NCI-H2107 treated with DMSO at 0.1 percent for 48 hours (cell line): Measurements from ENCODE around the gene BZW1.

Source experiments
- DNase-seq: peaks from one replicate; lab custom pipeline; 2025; ENCODE audit not compliant: unreplicated experiment; lab: John Stamatoyannopoulos, UW

The BZW1 gene

DNA sequence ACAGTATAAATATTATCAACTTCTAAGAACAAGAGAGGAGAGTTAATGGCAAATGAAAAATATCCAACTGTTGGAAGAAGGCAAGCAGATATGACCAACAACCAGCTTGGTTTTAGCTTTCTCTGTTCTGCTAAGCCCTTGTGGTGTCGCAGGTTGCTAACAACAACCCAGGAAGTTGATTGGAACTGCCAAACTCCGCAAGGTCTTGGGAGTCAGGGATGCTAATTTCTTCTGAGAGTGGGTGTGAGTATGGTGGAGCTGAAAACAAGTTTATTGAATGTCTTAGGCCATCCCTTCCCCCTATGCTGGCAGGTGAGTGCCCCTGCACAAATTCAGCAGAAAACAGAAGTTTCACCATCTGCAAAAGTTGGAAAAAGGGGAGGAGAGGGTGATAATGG, 17.5 kb downstream of the BZW1 start:
- DNase-seq = no peak

DNA sequence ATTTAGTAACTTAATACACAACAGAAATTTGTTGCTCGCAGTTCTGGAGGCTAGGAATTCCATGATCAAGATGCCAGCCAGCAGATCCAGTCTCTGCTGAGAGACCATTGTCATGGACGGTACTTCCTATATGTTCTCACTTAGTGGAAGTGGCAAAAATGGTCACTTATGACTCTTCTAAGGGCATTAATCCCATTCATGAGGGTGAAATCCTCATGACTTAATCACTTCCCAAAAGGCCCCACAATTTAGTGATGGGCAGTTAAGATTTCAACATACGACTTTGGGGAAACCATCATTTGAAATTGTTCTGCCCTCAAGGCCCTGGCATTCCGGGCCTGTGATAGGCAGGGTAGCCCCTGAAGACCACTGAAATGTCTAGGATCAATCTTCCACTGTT, 23.0 kb downstream of the BZW1 start:
- no peak for DNase-seq

- DNase-seq = no peak
Observed at GRCh38 chr2:200839513-200839912, 27.8 kb downstream of the BZW1 start.

GRCh38 chr2:200843993-200844948, 32.6 kb downstream of the BZW1 start:
- no peak for DNase-seq

DNA sequence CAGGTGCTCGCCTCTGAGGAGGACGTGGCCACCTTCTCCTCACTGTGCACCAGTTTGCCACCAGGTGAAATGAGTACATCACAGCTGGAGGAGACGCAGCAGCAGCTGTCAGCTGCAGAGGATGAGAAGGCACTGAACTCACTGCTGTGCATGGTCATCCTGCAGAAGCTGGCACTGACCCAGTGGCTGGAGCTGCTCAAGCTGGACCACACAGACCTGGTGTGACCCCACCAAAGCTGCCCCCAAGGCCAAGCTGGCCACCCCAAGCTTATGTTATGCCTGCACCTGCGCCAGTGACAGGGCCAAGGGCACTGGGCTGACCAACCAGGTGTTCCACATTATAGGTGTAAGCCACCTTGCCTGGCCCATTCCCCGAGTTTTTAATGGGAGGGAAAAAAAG, 33.5 kb downstream of the BZW1 start:
- DNase-seq = no peak

- no peak for DNase-seq
Observed at GRCh38 chr2:200845669-200846325, 34.1 kb downstream of the BZW1 start.

GRCh38 chr2:200847269-200847668, 35.6 kb downstream of the BZW1 start:
- DNase-seq = no peak

DNA sequence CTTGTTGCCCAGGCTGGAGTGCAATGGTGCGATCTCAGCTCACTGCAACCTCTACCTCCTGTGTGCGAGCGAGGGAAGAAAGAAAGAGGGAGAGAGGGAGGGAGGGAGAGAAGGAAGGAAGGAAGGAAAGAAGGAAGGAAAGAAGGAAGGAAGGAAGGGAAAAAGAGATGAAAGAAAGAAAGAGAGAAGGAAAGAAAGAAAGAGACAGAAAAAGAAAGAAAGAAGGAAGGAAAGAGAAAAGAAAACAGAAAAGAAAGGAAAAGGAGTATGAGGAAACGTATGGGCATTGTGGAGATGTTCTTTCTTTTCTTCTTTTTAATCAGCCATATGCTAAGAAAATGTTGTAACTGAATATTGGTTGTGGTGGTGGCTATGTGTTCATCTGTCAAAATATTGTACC, 36.2 kb downstream of the BZW1 start:
- no peak for DNase-seq

DNA sequence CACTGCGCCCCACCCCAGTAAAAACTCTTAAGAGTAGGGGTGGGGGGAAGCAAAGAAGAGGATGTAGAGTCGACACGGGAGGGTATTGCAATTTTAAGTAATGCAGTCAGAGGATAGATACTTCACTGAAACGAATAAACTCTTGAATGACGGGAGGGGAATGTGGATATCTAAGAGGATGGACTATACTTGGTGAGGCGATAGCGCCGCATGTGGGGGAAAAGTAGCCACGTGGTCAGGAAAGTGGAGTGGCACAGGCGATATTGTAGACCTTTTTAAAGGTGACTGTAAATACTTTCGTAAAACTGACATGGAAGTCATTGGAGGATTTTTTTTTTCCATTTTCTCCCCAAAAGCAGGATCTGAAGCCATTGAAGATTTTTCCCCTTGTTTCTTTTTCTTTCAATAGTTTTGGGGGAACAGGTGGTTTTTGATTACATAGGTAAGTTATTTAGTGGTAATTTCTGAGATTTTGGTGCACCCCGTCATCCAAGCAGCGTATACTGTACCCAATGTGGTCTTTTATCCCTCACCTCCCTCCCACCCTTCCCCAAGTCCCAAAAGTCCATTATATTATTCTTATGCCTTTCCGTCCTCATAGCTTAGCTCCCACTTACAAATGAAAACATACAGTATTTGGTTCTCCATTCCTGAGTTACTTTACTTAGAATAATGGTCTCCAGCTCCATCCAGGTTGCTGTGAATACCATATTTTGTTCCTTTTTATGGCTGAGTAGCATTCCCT, 39.0 kb downstream of the BZW1 start:
- no peak for DNase-seq

DNA sequence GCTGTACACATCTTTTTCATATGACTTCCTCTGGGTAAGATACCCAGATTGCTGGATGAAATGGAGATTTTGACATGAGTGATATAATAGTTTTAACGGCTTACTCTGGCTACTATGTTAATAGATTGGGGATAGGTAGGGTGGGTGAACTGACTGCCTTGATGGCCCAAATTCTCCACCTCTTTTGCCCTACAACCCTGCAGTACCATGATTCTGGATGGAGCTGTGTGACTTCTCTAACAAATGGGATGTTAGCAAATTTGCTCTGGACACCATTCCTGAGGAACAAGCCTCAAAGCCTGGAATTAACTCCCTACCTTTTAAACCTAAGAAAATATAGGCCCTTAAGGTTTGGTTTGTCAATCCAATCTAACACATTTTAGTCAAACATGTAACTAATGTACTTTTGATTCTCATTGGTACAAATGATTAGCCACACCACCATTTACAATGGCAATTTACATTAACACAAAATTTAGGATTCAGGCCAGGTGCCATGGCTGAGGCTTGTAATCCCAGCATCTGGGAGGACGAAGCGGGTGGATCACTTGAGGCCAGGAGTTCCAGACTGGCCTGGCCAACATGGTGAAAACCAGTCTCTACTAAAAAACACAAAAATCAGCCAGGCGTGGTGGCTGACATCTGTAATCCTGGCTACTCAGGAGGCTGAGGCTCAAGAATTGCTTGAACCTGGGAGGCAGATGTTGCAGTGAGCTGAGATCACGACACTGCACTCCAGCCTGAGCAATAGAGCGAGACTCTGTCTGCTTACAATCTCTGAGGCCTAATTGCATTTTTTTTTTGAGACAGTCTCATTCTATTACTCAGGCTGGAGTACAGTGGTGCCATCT, 39.9 kb downstream of the BZW1 start:
- no peak for DNase-seq

GRCh38 chr2:200852605-200853004, 40.9 kb downstream of the BZW1 start:
- no peak for DNase-seq

DNA sequence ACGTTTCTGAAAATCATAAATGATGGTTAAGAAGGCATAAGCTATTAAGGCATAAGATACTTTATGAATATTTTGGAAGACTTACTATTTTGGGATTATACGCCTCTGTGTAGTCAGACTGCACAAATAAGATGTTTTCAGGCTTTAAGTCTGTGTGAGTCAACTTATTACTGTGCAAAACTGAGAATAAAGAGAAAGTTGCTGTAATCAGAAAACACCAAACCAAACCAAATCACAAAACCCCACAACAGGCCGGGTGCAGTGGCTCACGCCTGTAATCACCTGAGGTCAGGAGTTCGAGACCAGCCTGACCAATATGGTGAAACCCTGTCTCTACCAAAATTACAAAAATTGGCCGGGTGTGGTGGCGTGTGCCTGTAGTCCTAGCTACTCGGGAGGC, 45.1 kb downstream of the BZW1 start:
- no peak for DNase-seq

DNA sequence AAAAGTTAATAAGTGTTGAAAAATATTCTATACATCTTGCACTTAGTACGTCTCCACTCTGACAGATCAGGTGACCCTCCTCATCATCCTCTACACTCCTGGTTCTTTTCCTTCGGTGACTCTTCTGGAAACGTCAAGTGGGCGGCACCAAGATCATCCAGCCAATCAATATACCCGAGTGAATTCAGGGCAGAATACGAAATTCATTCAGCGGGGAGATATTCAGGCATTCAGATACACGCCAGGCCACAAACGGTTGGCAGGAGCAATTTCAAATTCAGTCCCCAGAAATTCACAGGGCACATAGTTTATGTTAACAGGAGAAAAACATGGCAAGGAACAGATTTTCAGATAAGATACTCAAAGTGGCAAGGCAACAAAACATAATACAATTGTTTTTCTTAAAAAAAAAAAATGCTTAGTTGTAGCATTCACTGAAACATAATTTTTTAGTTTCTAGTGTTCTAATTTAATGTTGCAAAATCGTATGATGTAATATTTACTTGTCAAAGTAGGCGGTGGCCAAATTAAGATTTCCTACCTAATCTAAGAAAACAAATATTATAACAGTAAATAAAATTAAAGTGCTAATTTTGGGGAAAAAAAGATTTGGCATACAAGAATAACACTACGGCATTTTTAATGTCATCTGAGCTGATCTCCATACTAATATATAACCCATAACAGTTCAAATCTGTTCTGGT, 48.5 kb downstream of the BZW1 start:
- DNase-seq = no peak

DNA sequence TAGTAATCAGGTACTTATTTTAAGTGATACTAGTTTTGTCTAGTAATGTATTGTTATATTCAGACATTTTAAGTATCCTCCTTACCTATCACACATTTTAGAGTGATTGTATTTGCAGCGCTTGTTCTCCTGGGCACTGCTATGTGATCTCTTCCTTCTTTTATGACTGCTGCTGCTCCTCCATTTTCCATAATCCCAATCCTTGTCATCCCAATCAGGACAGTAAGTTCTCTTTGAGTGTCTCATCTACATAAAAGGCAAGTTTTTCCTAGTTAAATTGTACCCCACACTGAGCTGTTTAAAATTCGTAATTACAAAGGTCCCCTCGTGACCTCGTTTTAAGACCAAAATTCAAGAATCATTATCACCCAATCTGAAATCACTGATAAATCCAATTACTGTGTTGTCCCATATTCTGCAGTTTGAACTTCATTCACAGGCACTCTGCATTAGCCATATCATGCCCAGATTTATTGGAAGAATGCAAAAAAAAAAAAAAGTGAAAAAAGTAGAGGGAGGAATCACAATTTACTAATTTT, 50.0 kb downstream of the BZW1 start:
- DNase-seq = no peak

- no peak for DNase-seq
Observed at GRCh38 chr2:200862532-200863000, 50.9 kb downstream of the BZW1 start.

GRCh38 chr2:200863782-200864175, 52.1 kb downstream of the BZW1 start:
- DNase-seq = no peak

DNA sequence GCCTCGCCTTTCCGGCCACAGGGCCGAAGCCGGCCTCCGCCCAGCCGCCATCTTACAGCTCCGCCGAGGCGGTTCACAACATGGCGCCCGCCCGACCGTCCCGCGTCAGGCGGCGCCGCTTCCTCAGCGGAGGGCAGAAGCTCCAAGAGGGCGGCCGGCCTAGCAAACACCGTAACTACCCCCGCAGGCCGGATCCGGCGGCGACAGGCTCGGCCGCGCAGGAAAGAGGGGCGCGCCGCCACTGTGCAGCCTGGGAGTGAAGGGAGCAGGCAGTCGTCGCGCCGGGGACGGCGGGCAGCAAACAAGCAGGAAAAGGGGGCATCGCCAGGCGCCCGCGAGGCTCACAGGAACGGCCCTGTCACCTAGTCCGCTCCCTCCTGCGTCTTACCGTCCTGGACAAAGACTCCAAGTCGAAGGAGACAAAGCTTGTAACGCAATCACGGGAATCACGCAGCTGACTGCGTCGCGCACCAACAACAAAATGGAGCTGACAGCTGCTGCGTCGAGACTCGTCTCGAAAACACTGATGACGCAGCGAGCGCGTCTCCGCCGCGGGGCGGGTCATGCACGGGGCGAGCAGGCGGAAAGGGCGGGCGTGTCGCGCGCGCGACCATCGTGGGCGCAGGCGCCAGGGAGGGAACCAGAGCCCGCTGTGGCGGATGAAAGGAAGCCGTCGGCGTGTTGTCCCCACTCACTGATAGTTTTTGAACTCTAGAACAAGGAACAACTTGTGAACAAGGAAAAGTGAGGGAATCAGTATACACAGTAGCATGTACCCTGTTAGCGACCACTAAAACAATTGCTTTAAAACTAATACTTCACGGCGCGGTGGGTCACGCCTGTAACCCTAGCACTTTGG, 52.7 kb downstream of the BZW1 start, which contains the start of gene CLK1:
TSS of gene CLK1 (minus strand) at position 483 of the 859 bp plus-strand sequence. CDS start 2,796 bp downstream, outside the sequence.
- peak; percentile 45 for DNase-seq

DNA sequence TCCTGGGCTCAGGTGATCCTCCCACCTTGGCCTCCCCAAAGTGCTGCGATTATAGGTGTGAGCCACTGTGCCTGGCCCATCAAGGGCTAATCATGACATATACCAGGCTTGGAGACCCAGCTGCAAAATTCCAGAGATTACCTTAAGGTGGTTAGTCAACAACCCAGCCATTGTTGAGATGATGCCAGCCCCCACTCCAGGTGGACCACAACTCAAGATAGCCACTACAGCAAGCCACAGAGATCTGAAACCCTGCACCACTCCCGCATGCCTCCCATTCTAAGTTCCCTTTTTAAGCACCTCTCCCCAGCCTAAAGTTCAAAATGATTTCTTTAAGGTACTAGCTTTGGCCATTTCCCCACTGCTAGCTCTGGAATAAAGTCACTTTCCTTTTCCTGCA, 57.3 kb downstream of the BZW1 start:
- no peak for DNase-seq

DNA sequence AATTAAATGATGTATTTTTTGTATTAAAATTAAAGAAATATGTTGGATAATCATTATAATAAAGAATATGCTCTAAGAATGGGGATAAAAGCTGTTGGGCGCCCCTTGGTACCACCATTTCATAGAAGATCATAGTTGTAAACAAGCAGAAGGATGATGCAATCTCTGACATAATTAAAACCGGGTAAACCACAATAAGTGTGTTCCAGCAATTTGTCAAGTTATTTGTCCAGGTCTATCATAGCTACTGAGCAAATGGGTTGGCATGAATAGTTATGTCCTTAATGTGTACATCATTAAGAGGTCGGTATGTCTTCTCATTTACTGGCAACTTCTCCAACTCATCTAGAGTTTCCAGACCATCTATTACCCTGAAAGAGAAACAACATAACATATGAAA, 59.4 kb downstream of the BZW1 start:
- no peak for DNase-seq
